Tibial artery (tissue), 4 donors: ENCODE data around the gene MICALL2.

ENCODE experiments used
- DNase-seq, 2 donors: peaks; one replicate each; pipeline ENCODE4 v3.0.0-alpha.2; 2019
- H3K27ac ChIP-seq, 2 donors: fragments of 200-600 bp; sonication (generic) in 1 of 2; 1 replicate in 1 of 2; 2 replicates in 1 of 2; pipeline ENCODE4 v1.5.1; 2018 to 2019; ENCODE audit warnings: mild to moderate bottlenecking in 1 of 2
- H3K27me3 ChIP-seq, 2 donors: fragments of 200-600 bp; sonication (generic) in 1 of 2; one replicate each; pipeline versions ENCODE4 v1.5.1 to v1.6.0; 2016 to 2019
- H3K36me3 ChIP-seq, 3 donors: fragments of 200-600 bp; sonication (generic) in 2 of 3; one replicate each; pipeline ENCODE4 v1.5.1; 2016 to 2019; ENCODE audit warnings: mild to moderate bottlenecking in 2 of 3
- H3K4me1 ChIP-seq, 4 donors: fragments of 200-600 bp; sonication (generic) in 2 of 4; 1 replicate in 3 of 4; 2 replicates in 1 of 4; pipeline ENCODE4 v1.5.1; 2016 to 2019
- H3K4me3 ChIP-seq, 2 donors: fragments of 200-600 bp; sonication (generic) in 1 of 2; 1 replicate in 1 of 2; 2 replicates in 1 of 2; pipeline ENCODE4 v1.5.1; 2018 to 2019; ENCODE audit warnings: mild to moderate bottlenecking in 2 of 2
- H3K9me3 ChIP-seq, 3 donors: fragments of 200-600 bp; sonication (generic) in 1 of 3; one replicate each; pipeline ENCODE4 v1.5.1; 2016 to 2019
- intact Hi-C: fragments of 100-400 bp; cut with DNase I; formaldehyde crosslinking; loops from one replicate; pipeline ENCODE4 v1.15.0; 2023; ENCODE audit warnings: low total_unique reads
- TF ChIP-seq, protein P1 (sequence below), 2 experiments: fragments of 200-600 bp in 1 of 2; fragments of 450-650 bp in 1 of 2; IDR thresholded peaks; one replicate each; pipeline ENCODE4 v1.5.1; 2017 to 2019; ENCODE audit warnings: antibody characterized with exemption in 2 of 2, mild to moderate bottlenecking in 1 of 2, moderate library complexity in 1 of 2

MICALL2 gene

DNA sequence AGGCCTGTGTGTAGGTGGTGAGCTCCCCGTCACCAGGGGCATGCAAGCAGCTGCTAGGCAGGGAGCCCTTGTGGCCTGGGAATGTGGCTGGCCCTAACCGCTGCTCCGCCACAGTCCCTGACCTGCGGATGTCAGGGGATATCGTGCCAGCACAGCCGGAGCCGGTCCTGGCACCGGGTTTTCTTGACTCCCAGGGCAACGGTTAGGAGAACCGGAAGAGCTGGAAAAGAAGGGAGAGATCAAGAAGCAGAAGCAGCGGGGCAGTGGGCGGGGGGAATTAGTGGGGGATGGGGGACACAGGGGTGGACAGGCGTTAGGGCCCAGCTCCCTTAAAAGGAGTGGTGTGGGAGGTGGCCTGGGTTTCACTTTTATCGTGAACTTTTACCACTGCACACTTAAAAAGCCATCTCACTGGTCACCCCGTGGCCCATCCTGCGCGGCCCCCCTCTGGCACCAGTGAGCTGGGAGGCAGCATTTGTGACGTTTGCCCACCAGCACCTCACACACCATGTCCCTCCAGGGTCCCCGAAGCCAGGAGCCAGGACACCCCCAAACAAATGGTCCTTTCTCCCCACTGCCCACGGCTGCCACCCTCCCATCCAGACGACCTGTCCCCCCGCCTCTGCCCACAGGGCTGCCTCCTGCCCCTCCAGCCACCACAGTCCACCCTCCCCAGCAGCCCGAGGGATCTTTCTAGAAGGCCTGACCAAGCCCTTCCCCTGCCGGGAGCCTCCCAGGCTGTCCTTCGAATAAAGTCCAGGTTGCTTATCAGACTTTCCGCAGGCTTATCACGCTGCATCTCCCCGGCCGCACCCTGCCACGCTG, 1.8 kb upstream of the MICALL2 start:
- H3K27me3 ChIP-seq = no peaks in the 10 kb centered on the region
- peak; percentile 63 to 91 for DNase-seq
- peaks cover 0 to 75% (median 60%) of the 10 kb centered on the region in 4 donors for H3K4me1 ChIP-seq
- H3K9me3 ChIP-seq = no peaks in the 10 kb centered on the region
- intact Hi-C loops = no loop called here
- H3K27ac ChIP-seq = peak overlapping the region; percentile 87 to 92
- TF ChIP-seq, protein P1, sequence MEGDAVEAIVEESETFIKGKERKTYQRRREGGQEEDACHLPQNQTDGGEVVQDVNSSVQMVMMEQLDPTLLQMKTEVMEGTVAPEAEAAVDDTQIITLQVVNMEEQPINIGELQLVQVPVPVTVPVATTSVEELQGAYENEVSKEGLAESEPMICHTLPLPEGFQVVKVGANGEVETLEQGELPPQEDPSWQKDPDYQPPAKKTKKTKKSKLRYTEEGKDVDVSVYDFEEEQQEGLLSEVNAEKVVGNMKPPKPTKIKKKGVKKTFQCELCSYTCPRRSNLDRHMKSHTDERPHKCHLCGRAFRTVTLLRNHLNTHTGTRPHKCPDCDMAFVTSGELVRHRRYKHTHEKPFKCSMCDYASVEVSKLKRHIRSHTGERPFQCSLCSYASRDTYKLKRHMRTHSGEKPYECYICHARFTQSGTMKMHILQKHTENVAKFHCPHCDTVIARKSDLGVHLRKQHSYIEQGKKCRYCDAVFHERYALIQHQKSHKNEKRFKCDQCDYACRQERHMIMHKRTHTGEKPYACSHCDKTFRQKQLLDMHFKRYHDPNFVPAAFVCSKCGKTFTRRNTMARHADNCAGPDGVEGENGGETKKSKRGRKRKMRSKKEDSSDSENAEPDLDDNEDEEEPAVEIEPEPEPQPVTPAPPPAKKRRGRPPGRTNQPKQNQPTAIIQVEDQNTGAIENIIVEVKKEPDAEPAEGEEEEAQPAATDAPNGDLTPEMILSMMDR (IDR thresholded peaks at IDR 0.05) = no peak
- H3K4me3 ChIP-seq = peak overlapping the region; percentile 86 to 88
- H3K36me3 ChIP-seq = no peaks in the 10 kb centered on the region

DNA sequence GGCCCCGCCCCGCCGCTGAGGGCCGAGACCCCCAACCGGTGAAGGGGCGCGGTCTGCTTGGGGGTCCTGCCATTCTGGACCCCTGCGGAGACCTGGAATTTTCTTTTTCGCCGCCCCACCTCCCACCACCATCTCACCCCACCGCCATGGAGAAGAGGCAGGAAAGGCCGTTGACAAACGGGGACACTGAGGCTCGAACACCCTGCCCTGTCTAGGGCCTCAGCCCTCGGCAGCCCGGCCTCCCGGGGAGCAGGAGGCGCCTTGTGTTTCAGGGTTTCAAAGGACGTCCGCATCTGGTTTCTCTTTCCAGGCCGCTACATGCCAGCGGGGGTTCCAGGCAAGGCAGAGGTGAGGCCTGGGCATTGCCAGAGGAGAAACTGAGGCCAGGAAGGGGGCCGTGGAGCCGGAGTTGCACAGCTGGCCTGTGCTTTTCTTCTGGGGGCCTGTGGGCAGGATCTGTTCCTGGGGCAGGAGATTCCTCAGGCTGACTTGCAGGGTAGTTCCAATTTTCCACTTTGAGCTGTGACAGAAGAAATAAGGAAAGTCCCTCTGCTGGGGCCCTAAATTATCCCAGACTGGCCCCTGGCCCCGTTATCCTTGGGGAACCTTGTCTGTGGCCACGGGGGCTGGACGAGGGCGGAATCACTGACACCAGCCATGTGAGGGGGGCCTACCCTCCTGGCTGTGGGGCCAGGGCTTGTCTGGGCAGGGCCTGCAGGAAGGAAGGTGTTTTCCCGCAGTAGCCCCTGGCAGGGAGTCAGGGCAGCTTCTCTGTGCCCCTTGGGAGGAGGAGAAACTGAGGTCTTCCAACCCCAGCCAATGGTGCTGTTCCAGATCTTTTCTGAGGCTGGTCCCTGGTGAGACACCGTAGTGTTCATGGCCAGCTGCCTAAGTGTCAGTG, 900 bp upstream of the MICALL2 start:
- H3K9me3 ChIP-seq = no peaks in the 10 kb centered on the region
- no peaks in the 10 kb centered on the region for H3K36me3 ChIP-seq
- TF ChIP-seq, protein P1 (IDR thresholded peaks at IDR 0.05) = no peak
- H3K27ac ChIP-seq = peak overlapping the region; percentile 87 to 92
- intact Hi-C loops = loop anchor here (5.0 kb wide), 1 partner anchor 782 kb away; the partner anchor contains the start of genes MRM2 and NUDT1
- H3K27me3 ChIP-seq = no peaks in the 10 kb centered on the region
- peak; percentile 46 to 77 for DNase-seq
- H3K4me3 ChIP-seq = peak overlapping the region; percentile 86 to 88
- peaks cover 0 to 81% (median 63%) of the 10 kb centered on the region in 4 donors for H3K4me1 ChIP-seq

DNA sequence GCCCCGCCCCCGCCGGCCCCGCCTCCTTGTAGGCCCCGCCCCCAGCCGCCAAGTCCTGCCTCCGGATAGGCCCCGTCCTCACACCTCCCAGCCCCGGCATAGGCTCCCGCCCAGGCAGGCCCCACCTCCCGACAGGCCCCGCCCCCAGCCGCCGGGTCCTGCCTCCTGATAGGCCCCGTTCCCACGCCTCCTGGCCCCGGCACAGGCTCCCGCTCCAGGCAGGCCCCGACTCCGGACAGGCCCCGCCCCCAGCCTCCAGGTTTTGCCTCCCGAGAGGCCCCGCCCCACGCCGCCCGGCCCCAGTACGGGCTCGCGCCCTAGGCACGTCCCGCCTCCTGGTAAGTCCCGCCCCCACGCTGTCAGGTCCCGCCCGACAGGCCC, 232 bp upstream of the MICALL2 start:
- intact Hi-C loops = loop anchor here (5.0 kb wide), 1 partner anchor 783 kb away; the partner anchor contains the start of genes MRM2 and NUDT1
- Histone ChIP-seq H3K36me3 (no peaks in the 10 kb centered on the region), H3K27me3 (no peaks in the 10 kb centered on the region), H3K4me1 (peaks cover 0 to 88% (median 66%) of the 10 kb centered on the region in 4 donors), H3K9me3 (no peaks in the 10 kb centered on the region), H3K4me3 (peak overlapping the region; percentile 86 to 88), H3K27ac (peak overlapping the region; percentile 87 to 92)
- TF ChIP-seq, protein P1 (IDR thresholded peaks at IDR 0.05) = no peak
- DNase-seq = peak; percentile 99 to 100

DNA sequence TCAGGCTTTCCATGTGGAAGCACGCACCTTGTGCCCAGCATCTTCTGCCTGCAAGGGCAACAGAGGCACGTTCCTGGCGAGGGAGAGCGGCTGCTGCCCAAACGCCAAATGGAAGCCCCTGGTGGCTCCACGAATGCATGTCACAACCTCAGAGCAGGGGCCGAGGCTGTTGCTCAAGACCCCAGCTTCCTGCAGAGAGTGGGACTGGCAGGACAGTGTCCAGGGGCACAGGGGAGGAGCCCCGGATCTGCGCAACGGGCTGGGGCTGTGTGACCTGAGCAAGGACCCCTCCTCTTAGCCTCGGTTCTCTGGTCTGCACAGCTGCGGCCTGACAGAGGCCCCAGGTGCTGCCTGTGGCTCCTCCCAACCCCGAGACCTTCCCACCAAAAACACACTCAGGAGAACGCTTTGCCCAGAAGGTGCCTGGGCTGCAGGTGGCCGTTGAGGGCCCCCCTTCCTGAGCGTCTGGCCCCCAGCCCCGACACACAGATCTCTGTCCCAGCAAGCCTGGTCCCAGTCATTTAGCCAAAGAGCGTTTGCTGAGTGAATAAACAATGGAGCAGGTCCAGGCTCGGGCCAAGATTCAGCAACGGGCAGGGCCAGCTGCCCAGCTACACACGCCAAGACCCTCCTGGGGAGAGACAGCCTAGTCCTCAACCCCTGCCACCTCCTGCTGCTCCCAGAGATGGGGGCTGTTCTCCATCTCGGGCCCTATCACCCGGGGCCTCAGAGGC, 1.2 kb downstream of the MICALL2 start:
- peaks cover 0 to 88% (median 58%) of the 10 kb centered on the region in 4 donors for H3K4me1 ChIP-seq
- intact Hi-C loops = loop anchor here (5.0 kb wide), 1 partner anchor 784 kb away; the partner anchor contains the start of genes MRM2 and NUDT1
- H3K4me3 ChIP-seq = peak overlapping the region; percentile 86 to 88
- H3K9me3 ChIP-seq = no peaks in the 10 kb centered on the region
- peak overlapping the region; percentile 87 to 92 for H3K27ac ChIP-seq
- no peaks in the 10 kb centered on the region for H3K36me3 ChIP-seq
- TF ChIP-seq, protein P1 (IDR thresholded peaks at IDR 0.05) = no peak
- no peaks in the 10 kb centered on the region for H3K27me3 ChIP-seq
- DNase-seq = no peak
